ENCODE measurements around the gene CMTM8.

Gene CMTM8

DNA sequence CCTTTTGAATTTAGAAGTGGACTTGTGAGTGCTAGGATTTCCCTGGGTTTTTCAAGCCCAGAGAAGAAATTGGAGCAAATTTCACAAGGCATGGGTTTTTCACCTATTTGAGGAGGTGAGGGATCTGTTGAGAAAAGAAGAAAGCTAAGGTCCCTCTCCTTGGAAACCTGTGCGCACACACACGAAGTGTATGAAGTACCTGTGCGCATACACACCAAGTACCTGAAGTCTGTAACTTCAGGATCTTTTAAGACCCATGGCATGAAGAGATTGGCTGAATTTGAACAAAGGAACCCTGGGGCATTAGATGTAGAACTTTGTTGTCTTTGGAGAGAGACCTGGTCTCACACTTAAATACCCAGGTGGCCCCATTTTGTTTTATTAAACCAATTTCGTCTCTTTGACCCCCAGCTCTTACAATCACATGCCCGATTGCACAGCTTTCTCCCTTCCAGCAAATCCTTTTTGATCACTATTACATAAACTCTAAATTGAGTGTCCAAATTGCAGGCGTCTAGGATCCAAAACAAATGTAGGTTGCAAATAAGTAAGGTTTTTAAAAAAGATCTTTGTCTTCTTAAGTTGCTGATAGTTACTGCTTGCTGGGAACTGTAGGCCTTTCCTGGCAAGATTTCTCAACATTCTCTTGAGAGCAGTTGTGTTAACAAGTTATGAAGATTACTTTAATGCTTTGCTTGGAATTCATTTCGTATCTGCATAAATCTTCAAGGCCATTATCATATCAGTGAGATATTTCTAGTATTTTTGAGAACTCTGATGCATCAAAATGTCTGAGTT lies 64.3 kb downstream of the CMTM8 start:
- POLR2A ChIA-PET = no interaction called here
- CTCF ChIA-PET = no interaction called here
- TF ChIP-seq L3MBTL2 (conservative IDR thresholded peaks at IDR 0.05) (no peak), HDGF (IDR thresholded peaks at IDR 0.05; ENCODE audit: borderline replicate concordance) (no peak), ZNF384 (IDR thresholded peaks at IDR 0.05) (no peak), ARNT (IDR thresholded peaks at IDR 0.05) (no peak), ELF4 (IDR thresholded peaks at IDR 0.05) (no peak), BHLHE40 (IDR thresholded peaks at IDR 0.05; ENCODE audit: borderline replicate concordance) (no peak), CTBP1 (IDR thresholded peaks at IDR 0.05; ENCODE audit: borderline replicate concordance) (no peak), FOXM1 (IDR thresholded peaks at IDR 0.05; ENCODE audit: borderline replicate concordance) (no peak)
- TF ChIP-seq, protein P1, sequence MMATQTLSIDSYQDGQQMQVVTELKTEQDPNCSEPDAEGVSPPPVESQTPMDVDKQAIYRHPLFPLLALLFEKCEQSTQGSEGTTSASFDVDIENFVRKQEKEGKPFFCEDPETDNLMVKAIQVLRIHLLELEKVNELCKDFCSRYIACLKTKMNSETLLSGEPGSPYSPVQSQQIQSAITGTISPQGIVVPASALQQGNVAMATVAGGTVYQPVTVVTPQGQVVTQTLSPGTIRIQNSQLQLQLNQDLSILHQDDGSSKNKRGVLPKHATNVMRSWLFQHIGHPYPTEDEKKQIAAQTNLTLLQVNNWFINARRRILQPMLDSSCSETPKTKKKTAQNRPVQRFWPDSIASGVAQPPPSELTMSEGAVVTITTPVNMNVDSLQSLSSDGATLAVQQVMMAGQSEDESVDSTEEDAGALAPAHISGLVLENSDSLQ (IDR thresholded peaks at IDR 0.05) = no peak
- no peak for DNase-seq (ENCODE audit: extremely low spot score)

DNA sequence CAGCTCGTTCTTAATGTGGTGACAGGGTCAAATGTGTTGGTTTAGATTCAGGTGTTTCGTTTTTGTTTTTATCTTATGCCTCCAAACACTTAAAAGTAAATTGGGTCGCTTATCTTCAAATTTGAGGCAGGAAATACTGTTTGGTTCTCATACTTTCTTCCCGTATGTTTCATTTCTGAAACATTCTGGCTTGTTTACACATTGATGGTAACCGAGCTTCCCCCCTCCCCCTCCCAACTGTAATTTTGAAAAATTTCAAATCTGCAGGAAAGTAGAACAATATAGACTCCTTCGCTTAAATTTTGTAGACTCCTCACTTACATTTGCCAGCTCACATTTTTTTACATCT lies 64.9 kb downstream of the CMTM8 start:
- CTCF ChIA-PET = no interaction called here
- TF ChIP-seq SP1 (IDR thresholded peaks at IDR 0.05) (no peak), L3MBTL2 (conservative IDR thresholded peaks at IDR 0.05) (no peak), NFRKB (IDR thresholded peaks at IDR 0.05) (no peak), ZNF384 (IDR thresholded peaks at IDR 0.05) (no peak), ELF4 (IDR thresholded peaks at IDR 0.05) (no peak), TARDBP (IDR thresholded peaks at IDR 0.05) (no peak), FOXK2 (IDR thresholded peaks at IDR 0.05) (no peak), HDGF (IDR thresholded peaks at IDR 0.05; ENCODE audit: borderline replicate concordance) (no peak), FOXM1 (IDR thresholded peaks at IDR 0.05; ENCODE audit: borderline replicate concordance) (no peak), ARNT (IDR thresholded peaks at IDR 0.05) (no peak), SUZ12 (IDR thresholded peaks at IDR 0.05) (no peak), LEF1 (IDR thresholded peaks at IDR 0.05; ENCODE audit: borderline replicate concordance) (no peak)
- TF ChIP-seq, protein P1 (IDR thresholded peaks at IDR 0.05) = no peak
- POLR2A ChIA-PET = no interaction called here
- DNase-seq (ENCODE audit: extremely low spot score) = no peak

- TF ChIP-seq NFRKB (IDR thresholded peaks at IDR 0.05) (no peak), L3MBTL2 (conservative IDR thresholded peaks at IDR 0.05) (no peak), ARNT (IDR thresholded peaks at IDR 0.05) (no peak), BHLHE40 (IDR thresholded peaks at IDR 0.05; ENCODE audit: borderline replicate concordance) (no peak), CTBP1 (IDR thresholded peaks at IDR 0.05; ENCODE audit: borderline replicate concordance) (no peak), FOXK2 (IDR thresholded peaks at IDR 0.05) (no peak)
- TF ChIP-seq, protein P1 (IDR thresholded peaks at IDR 0.05) = no peak
- DNase-seq (ENCODE audit: extremely low spot score) = no peak
- CTCF ChIA-PET = interaction anchor here (0.5 to 0.6 kb wide), 2 partner anchors 107 to 120 kb away, joined by 3 to 4 read pairs; no protein-coding TSS in a partner anchor
- POLR2A ChIA-PET = no interaction called here
Observed at GRCh38 chr3:32303977-32304881, 65.7 kb downstream of the CMTM8 start.

DNA sequence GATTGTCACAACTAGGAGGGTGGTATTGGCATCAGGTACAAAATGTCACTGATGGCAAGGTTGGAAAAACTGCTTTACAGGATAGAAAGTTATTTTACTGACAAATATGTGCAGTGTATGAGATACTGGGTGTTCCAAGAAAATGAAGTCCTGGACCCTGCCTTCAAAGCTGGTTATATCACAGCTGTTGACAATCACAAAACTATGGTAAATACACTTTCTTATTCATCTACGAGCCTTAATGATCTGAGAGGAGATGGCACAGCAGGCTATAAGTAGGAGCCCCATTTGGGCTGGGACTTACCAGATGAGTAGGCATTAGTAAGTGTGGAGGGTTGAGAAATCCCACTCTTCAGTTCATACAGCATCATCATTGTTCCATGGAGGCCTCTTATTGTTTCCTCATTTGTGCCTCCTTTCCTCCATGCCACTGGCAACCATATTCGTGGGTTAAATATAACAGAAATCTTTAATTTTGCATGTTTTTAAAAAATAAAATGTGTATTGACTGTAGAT lies 66.9 kb downstream of the CMTM8 start:
- ChIA-PET POLR2A (no interaction called here), CTCF (no interaction called here)
- TF ChIP-seq NFRKB (IDR thresholded peaks at IDR 0.05) (no peak), L3MBTL2 (conservative IDR thresholded peaks at IDR 0.05) (no peak), HDGF (IDR thresholded peaks at IDR 0.05; ENCODE audit: borderline replicate concordance) (no peak), CTBP1 (IDR thresholded peaks at IDR 0.05; ENCODE audit: borderline replicate concordance) (no peak), SP1 (IDR thresholded peaks at IDR 0.05) (no peak), TARDBP (IDR thresholded peaks at IDR 0.05) (no peak), ARNT (IDR thresholded peaks at IDR 0.05) (no peak), BHLHE40 (IDR thresholded peaks at IDR 0.05; ENCODE audit: borderline replicate concordance) (no peak), SUZ12 (IDR thresholded peaks at IDR 0.05) (no peak), FOXM1 (IDR thresholded peaks at IDR 0.05; ENCODE audit: borderline replicate concordance) (no peak), ELF4 (IDR thresholded peaks at IDR 0.05) (no peak), FOXK2 (IDR thresholded peaks at IDR 0.05) (no peak), ZNF384 (IDR thresholded peaks at IDR 0.05) (no peak)
- TF ChIP-seq, protein P1 (IDR thresholded peaks at IDR 0.05) = no peak
- no peak for DNase-seq (ENCODE audit: extremely low spot score)

GRCh38 chr3:32306072-32306471 lies 67.6 kb downstream of the CMTM8 start:
- DNase-seq (ENCODE audit: extremely low spot score) = no peak
- ChIA-PET CTCF (interaction anchor here (0.6 kb wide), 1 partner anchor 712 kb away, joined by 3 read pairs; no protein-coding TSS in a partner anchor), POLR2A (no interaction called here)
- no peak for TF ChIP-seq FOXM1 (IDR thresholded peaks at IDR 0.05; ENCODE audit: borderline replicate concordance)
- no peak for TF ChIP-seq BHLHE40 (IDR thresholded peaks at IDR 0.05; ENCODE audit: borderline replicate concordance)
- TF ChIP-seq CTBP1 (IDR thresholded peaks at IDR 0.05; ENCODE audit: borderline replicate concordance) = no peak
- no peak for TF ChIP-seq ARNT (IDR thresholded peaks at IDR 0.05)
- TF ChIP-seq LEF1 (IDR thresholded peaks at IDR 0.05; ENCODE audit: borderline replicate concordance) = no peak
- no peak for TF ChIP-seq ZNF384 (IDR thresholded peaks at IDR 0.05)
- TF ChIP-seq NFRKB (IDR thresholded peaks at IDR 0.05) = no peak
- no peak for TF ChIP-seq ELF4 (IDR thresholded peaks at IDR 0.05)
- TF ChIP-seq SUZ12 (IDR thresholded peaks at IDR 0.05) = no peak
- no peak for TF ChIP-seq L3MBTL2 (conservative IDR thresholded peaks at IDR 0.05)
- no peak for TF ChIP-seq HDGF (IDR thresholded peaks at IDR 0.05; ENCODE audit: borderline replicate concordance)
- TF ChIP-seq, protein P1 (IDR thresholded peaks at IDR 0.05) = no peak
- no peak for TF ChIP-seq TARDBP (IDR thresholded peaks at IDR 0.05)
- TF ChIP-seq FOXA1 (IDR thresholded peaks at IDR 0.05) = no peak
- no peak for TF ChIP-seq FOXK2 (IDR thresholded peaks at IDR 0.05)
